Measurements from ENCODE around the gene STK11.

Gene STK11

GRCh38 chr19:1252221-1252820, 46.7 kb downstream of the STK11 start:
- peak; percentile 50 for DNase-seq

GRCh38 chr19:1252821-1253513, 47.4 kb downstream of the STK11 start:
- DNase-seq = peak; percentile 78

GRCh38 chr19:1253514-1254080, 48.0 kb downstream of the STK11 start:
- peak; percentile 72 for DNase-seq

- DNase-seq = no peak
Observed at GRCh38 chr19:1254081-1254527, 48.5 kb downstream of the STK11 start.

GRCh38 chr19:1254530-1255185, 49.1 kb downstream of the STK11 start:
- no peak for DNase-seq

- no peak for DNase-seq
Observed at GRCh38 chr19:1255186-1256161, 49.9 kb downstream of the STK11 start.

- no peak for DNase-seq
Observed at GRCh38 chr19:1256646-1257474, 51.3 kb downstream of the STK11 start.

GRCh38 chr19:1257475-1258162, 52.0 kb downstream of the STK11 start:
- no peak for DNase-seq

GRCh38 chr19:1258163-1258492, 52.5 kb downstream of the STK11 start:
- no peak for DNase-seq

GRCh38 chr19:1258707-1259205, 53.2 kb downstream of the STK11 start:
- no peak for DNase-seq

- peak; percentile 34 for DNase-seq
Observed at GRCh38 chr19:1259206-1259875, 53.8 kb downstream of the STK11 start.

GRCh38 chr19:1259876-1260748, 54.5 kb downstream of the STK11 start:
- DNase-seq = no peak

- DNase-seq = peak; percentile 81
Observed at GRCh38 chr19:1260749-1261537, 55.4 kb downstream of the STK11 start.

GRCh38 chr19:1261538-1261797, 55.9 kb downstream of the STK11 start:
- DNase-seq = no peak

- DNase-seq = no peak
Observed at GRCh38 chr19:1261798-1262622, 56.4 kb downstream of the STK11 start.

- DNase-seq = no peak
Observed at GRCh38 chr19:1262623-1263123, 57.1 kb downstream of the STK11 start.

GRCh38 chr19:1263188-1263587, 57.6 kb downstream of the STK11 start:
- no peak for DNase-seq

All from KG1 (cell line).